ENCODE data around the gene NT5DC1.
"Not testable (repeated sequence)": the region's sequence is repeated elsewhere in the genome, so short reads cannot be mapped to it uniquely, and the experiment has no call there.

NT5DC1 gene

GRCh38 chr6:116279232-116280160 is 178.8 kb downstream of the NT5DC1 start, which contains the start of gene TSPYL1:
Gene TSPYL1, minus strand, starts transcription at chr6:116279930. Its CDS starts 100 bp downstream, at chr6:116279830.
- peak; percentile 97 for DNase-seq (ENCODE audit: low spot score)

GRCh38 chr6:116280161-116280932 is 179.7 kb downstream of the NT5DC1 start:
- DNase-seq (ENCODE audit: low spot score) = peak; percentile 37

- no peak for DNase-seq (ENCODE audit: low spot score)
Observed at GRCh38 chr6:116280933-116281316, 180.3 kb downstream of the NT5DC1 start.

GRCh38 chr6:116282698-116283097 is 182.0 kb downstream of the NT5DC1 start:
- no peak for DNase-seq (ENCODE audit: low spot score)

GRCh38 chr6:116283191-116283590 is 182.5 kb downstream of the NT5DC1 start:
- no peak for DNase-seq (ENCODE audit: low spot score)

GRCh38 chr6:116284984-116285383 is 184.3 kb downstream of the NT5DC1 start:
- DNase-seq (ENCODE audit: low spot score) = not testable (repeated sequence)

GRCh38 chr6:116286773-116287358 is 186.2 kb downstream of the NT5DC1 start:
- DNase-seq (ENCODE audit: low spot score) = peak; percentile 66

GRCh38 chr6:116287689-116288282 is 187.1 kb downstream of the NT5DC1 start:
- peak; percentile 84 for DNase-seq (ENCODE audit: low spot score)

- no peak for DNase-seq (ENCODE audit: low spot score)
Observed at GRCh38 chr6:116289876-116290275, 189.2 kb downstream of the NT5DC1 start.

GRCh38 chr6:116290799-116291198 is 190.1 kb downstream of the NT5DC1 start:
- DNase-seq (ENCODE audit: low spot score) = no peak

GRCh38 chr6:116291701-116292396 is 191.2 kb downstream of the NT5DC1 start:
- DNase-seq (ENCODE audit: low spot score) = no peak

GRCh38 chr6:116292553-116292952 is 191.9 kb downstream of the NT5DC1 start:
- DNase-seq (ENCODE audit: low spot score) = no peak

- no peak for DNase-seq (ENCODE audit: low spot score)
Observed at GRCh38 chr6:116298273-116298672, 197.6 kb downstream of the NT5DC1 start.

GRCh38 chr6:116298973-116299372 is 198.3 kb downstream of the NT5DC1 start:
- DNase-seq (ENCODE audit: low spot score) = no peak

Data from RKO (cell line).